Activated B cell treated with CpG ODN at 0.5 μM for 24 hours (primary cell): ENCODE data around the gene NPC2. TPM values are rescaled to one million over a fixed set of nuclear protein-coding genes. Genes with fewer than 3 reads are reported as not detected.

Experiments
- ATAC-seq: fragments of 200-7000 bp; cut with Tn5 transposase; one replicate; pipeline ENCODE4 v1.10.0; 2021; ENCODE audit warnings: low read depth, mild to moderate bottlenecking, moderate library complexity
- CTCF ChIA-PET: fragments of 350-600 bp; sonication (Branson Sonifier 250); formaldehyde crosslinking; loops from one replicate; lab custom pipeline; 2021; ENCODE audit warnings: antibody characterized with exemption; lab: Charles Lee
- POLR2A ChIA-PET: fragments of 350-600 bp; sonication (Branson Sonifier 250); formaldehyde crosslinking; loops from one replicate; lab custom pipeline; 2021; ENCODE audit warnings: antibody characterized with exemption; lab: Charles Lee
- DNase-seq: peaks from one replicate; pipeline ENCODE4 v3.0.0; 2022
- H3K27ac Mint-ChIP-seq: one replicate; pipeline ENCODE4 v1.8.0; 2020; ENCODE audit warnings: mixed read lengths
- H3K27me3 Mint-ChIP-seq: one replicate; pipeline ENCODE4 v1.8.0; 2021; ENCODE audit warnings: mixed read lengths
- H3K36me3 Mint-ChIP-seq: one replicate; pipeline ENCODE4 v1.8.0; 2021; ENCODE audit warnings: low read depth, mixed read lengths
- H3K4me1 Mint-ChIP-seq: one replicate; pipeline ENCODE4 v1.8.0; 2021; ENCODE audit warnings: mixed read lengths
- H3K4me3 Mint-ChIP-seq: one replicate; pipeline ENCODE4 v1.8.0; 2020; ENCODE audit warnings: mild to moderate bottlenecking, mixed read lengths
- H3K9me3 Mint-ChIP-seq: one replicate; pipeline ENCODE4 v1.8.0; 2020; ENCODE audit warnings: mixed read lengths
- CTCF ChIP-seq: fragments of 200-600 bp; IDR thresholded peaks from one replicate; pipeline ENCODE4 v1.8.0; 2022; ENCODE audit warnings: antibody characterized with exemption, mild to moderate bottlenecking
- intact Hi-C: fragments of 100-400 bp; cut with micrococcal nuclease; formaldehyde crosslinking; loops from one replicate; pipeline ENCODE4 v1.15.1; 2024
- total RNA-seq: library from RNA; stranded (reverse); gene quantifications from 2 replicates; pipeline ENCODE4 v1.2.3, GENCODE V29; 2022

NPC2 gene
- total RNA-seq, 1 donor from 2014 or later: 69.4 TPM

GRCh38 chr14:74503291-74503937 lies 10.3 kb upstream of the NPC2 start:
- intact Hi-C loops: no loop called here
- Mint-ChIP-seq H3K4me3 (no peak overlapping the region), H3K36me3 (peaks cover 5% of the 10 kb centered on the region), H3K27me3 (no peaks in the 10 kb centered on the region), H3K27ac (no peak overlapping the region), H3K4me1 (peaks cover 15% of the 10 kb centered on the region), H3K9me3 (no peaks in the 10 kb centered on the region)
- ChIA-PET CTCF (no interaction called here), POLR2A (no interaction called here)
- ATAC-seq (no peak), DNase-seq (no peak)
- no peak for TF ChIP-seq CTCF

- Mint-ChIP-seq H3K4me3 (no peak overlapping the region), H3K27me3 (no peaks in the 10 kb centered on the region), H3K4me1 (peaks cover 15% of the 10 kb centered on the region), H3K9me3 (no peaks in the 10 kb centered on the region), H3K27ac (no peak overlapping the region), H3K36me3 (peaks cover 6% of the 10 kb centered on the region)
- intact Hi-C loops: no loop called here
- no peak for TF ChIP-seq CTCF
- DNase-seq (no peak), ATAC-seq (no peak)
- CTCF ChIA-PET: no interaction called here
- POLR2A ChIA-PET: no interaction called here
These were observed 9.3 kb upstream of the NPC2 start for GRCh38 chr14:74502236-74503019.

GRCh38 chr14:74501691-74502090 lies 8.6 kb upstream of the NPC2 start:
- CTCF ChIA-PET: no interaction called here
- Mint-ChIP-seq H3K27ac (no peak overlapping the region), H3K36me3 (peaks cover 8% of the 10 kb centered on the region), H3K9me3 (no peaks in the 10 kb centered on the region), H3K4me3 (no peak overlapping the region), H3K27me3 (no peaks in the 10 kb centered on the region), H3K4me1 (peaks cover 11% of the 10 kb centered on the region)
- POLR2A ChIA-PET: no interaction called here
- TF ChIP-seq CTCF: no peak
- intact Hi-C loops: no loop called here
- ATAC-seq (no peak), DNase-seq (no peak)

- H3K36me3 Mint-ChIP-seq: peaks cover 11% of the 10 kb centered on the region
- ATAC-seq: no peak
- peaks cover 6% of the 10 kb centered on the region for H3K4me1 Mint-ChIP-seq
- H3K4me3 Mint-ChIP-seq: no peak overlapping the region
- ChIA-PET CTCF (no interaction called here), POLR2A (no interaction called here)
- H3K9me3 Mint-ChIP-seq: no peaks in the 10 kb centered on the region
- no peaks in the 10 kb centered on the region for H3K27me3 Mint-ChIP-seq
- DNase-seq: no peak
- TF ChIP-seq CTCF: no peak
- intact Hi-C loops: no loop called here
- no peak overlapping the region for H3K27ac Mint-ChIP-seq
These were observed 8.1 kb upstream of the NPC2 start for GRCh38 chr14:74501135-74501614.

- POLR2A ChIA-PET: no interaction called here
- intact Hi-C loops: no loop called here
- DNase-seq (no peak), ATAC-seq (no peak)
- H3K27ac Mint-ChIP-seq: no peak overlapping the region
- H3K36me3 Mint-ChIP-seq: peaks cover 15% of the 10 kb centered on the region
- peaks cover 3% of the 10 kb centered on the region for H3K4me1 Mint-ChIP-seq
- H3K27me3 Mint-ChIP-seq: no peaks in the 10 kb centered on the region
- no peak for TF ChIP-seq CTCF
- CTCF ChIA-PET: no interaction called here
- no peak overlapping the region for H3K4me3 Mint-ChIP-seq
- H3K9me3 Mint-ChIP-seq: no peaks in the 10 kb centered on the region
These were observed 7.5 kb upstream of the NPC2 start for GRCh38 chr14:74500417-74501134.
